NCI-H2081 treated with DMSO at 0.1 percent for 48 hours (cell line): ENCODE results near the gene KRT5.

Experiments used
- DNase-seq: peaks from one replicate; lab custom pipeline; 2025; lab: John Stamatoyannopoulos, UW

KRT5 gene

DNA sequence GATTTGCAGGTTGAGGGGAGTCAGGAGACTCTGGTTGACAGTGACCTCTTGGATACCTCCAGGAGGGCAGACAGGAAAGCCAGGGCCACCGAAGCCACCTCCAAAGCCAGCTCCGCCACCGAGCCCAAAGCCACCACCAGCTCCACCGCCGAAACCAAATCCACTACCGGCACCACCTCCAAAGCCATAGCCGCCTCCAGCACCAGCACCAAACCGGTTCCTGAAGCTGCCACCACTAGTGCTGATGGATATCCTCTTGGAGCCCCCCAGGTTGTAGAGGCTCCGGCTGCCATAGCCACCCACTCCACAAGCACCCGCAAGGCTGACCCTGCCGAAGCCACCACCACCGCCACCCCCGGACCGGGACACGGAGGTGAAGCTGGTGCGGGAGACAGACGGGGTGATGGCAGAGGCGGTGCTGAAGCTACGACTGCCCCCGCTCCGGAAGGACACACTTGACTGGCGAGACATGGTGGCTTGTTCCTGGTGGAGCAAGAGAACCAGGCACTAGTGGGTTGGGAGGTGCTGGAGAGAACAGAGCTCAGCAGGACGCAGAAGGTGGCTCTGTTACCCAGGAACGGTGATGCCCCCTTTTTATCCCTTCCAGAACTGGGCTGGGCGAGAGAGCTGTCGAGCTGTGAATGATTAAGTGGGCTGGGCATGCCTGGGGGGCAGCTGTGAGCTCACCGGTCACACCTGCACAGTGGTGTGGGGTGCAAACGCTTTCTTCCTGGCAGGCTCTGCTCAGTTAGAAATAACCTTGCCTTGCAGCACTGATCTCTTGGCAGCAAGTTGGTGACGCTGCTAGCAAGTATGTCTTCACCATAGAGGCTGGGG is at the start of gene KRT5:
Gene KRT5 (minus strand): TSS at position 569 of the 837 bp plus-strand sequence. CDS start 98 bp downstream, at position 471.
- no peak for DNase-seq

- no peak for DNase-seq
Observed at GRCh38 chr12:52568111-52568510, 47.9 kb upstream of the KRT5 start.

GRCh38 chr12:52566847-52567291 is 46.7 kb upstream of the KRT5 start:
- no peak for DNase-seq

GRCh38 chr12:52564582-52564981 is 44.4 kb upstream of the KRT5 start:
- DNase-seq, result no peak

DNA sequence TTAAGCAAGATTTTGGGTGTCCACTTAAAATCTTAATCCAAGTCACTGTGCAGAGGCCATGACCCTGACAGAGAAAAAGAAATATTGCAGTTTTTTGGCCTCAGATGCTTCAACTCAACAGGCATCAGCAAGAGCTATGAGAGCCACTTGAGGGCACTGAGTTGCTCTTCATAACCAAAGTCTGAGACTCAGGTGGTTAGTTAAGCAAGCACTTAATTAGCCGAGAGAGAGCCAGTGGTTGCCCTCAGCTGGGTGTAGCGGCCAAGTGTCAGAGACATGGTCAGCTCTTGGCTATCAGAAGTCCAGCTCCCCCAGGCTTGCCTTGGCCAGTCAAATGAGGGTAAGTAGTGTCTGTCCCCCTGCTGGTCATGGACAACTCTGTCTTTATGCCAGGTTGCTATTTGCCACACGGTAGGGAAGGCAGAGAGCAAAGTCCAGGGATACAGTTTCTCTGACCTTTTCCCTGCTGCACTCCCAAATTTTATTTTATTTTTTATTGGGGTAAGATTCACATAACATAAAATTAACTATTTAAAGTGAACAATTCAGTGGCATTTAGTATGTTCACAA is 41.8 kb upstream of the KRT5 start:
- no peak for DNase-seq

- DNase-seq, result no peak
Observed at GRCh38 chr12:52559979-52560378, 39.8 kb upstream of the KRT5 start.

DNA sequence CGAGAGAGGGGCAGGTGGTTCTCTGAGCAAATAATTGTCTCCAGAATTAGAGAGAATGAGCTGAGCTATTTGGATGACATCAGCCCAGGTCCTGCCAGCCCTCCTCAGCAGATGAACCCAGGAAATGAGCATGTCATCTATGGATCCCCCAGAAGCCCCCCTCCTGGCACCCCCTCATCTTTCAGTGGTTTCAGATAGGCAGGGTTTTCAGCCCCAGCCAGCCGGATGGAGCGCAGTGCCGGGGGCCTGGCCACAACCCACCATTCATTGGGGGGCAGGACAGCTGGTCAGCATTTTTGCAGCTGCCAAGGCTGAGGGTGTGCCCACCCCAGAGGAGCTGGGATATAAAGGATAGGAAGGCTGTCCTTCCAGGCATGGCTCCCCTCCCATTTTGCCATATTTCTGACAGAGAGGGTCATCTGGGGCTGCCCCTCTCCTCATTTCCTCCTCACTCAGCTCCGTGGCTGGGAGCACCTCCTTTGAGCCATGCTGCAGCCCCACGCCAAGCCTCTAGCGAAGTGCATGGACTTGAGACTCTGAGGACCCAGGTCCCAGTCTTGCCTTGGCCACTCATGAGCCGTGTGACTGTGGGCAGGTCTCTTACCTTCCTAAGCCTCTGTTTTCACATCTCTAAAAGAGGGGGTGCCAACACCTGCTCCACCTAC is 38.7 kb upstream of the KRT5 start:
- no peak for DNase-seq

GRCh38 chr12:52557476-52557875 is 37.3 kb upstream of the KRT5 start:
- DNase-seq, result no peak

DNA sequence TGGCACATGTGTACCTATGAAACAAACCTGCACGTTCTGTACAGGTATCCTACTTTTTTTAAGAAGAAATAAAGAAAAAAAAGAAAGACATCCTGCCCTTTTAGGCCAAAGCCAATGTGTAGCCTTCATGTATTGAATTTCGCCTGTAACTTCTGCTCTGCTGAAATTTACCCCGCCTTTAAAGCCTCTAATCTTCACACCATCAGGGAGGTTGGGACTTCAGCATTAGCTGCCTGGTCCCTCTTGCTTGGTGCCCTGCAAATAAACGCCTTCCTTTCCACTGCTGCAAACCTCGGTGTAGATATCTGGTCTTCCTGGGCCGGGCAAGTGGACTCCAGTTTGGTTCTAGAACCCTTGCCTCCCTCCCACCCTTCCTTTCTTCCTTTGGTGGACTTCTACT is 35.4 kb upstream of the KRT5 start:
- DNase-seq, result no peak

DNA sequence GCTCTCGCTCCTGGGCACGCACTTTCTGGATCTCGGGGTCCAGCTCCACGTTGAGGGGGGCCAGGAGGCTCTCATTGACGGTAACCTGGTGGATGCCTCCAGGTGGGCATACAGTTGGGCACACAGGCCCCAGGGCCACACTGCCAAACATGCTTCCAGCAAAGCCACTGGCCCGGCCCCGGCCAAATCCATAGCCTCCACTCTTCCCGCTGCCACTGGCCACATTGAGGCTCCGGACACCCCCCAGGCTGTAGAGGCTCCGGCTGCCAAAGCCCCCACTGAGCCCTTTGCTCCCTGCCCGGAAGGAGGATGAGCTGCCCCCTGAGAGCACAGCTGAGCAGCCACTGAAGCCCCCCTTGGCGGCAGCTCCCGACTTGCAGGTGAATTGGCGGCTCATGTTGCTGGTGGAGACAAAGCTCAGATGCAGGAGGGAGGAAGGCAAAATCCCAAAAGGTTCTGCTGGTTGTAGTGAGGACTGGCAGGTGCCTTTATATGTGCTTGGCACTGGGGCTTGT is 32.5 kb upstream of the KRT5 start, which contains the start of gene KRT71:
Gene KRT71 (minus strand): TSS at position 465 of the 515 bp plus-strand sequence. CDS start 68 bp downstream, at position 397.
- DNase-seq, result no peak

DNA sequence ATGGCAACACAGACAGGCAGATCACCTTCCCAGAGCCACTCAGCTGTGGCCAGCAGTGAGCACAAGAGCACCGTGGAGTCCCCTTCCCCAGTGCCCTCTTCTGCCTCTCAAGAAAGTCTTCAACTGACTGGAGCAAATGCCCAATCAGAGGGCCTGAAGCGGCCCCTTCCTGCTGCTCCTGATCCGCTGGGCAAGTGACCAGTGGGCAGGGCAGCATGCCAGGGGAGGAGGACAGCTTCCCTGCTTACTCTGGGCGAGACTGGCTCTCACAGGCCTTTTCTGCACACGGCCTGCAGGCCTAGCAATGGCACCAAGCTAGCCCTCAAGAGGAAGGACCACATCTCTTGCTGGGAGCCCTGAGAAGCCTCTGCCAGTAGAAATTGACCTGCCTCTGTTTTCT is 31.9 kb upstream of the KRT5 start:
- no peak for DNase-seq

DNA sequence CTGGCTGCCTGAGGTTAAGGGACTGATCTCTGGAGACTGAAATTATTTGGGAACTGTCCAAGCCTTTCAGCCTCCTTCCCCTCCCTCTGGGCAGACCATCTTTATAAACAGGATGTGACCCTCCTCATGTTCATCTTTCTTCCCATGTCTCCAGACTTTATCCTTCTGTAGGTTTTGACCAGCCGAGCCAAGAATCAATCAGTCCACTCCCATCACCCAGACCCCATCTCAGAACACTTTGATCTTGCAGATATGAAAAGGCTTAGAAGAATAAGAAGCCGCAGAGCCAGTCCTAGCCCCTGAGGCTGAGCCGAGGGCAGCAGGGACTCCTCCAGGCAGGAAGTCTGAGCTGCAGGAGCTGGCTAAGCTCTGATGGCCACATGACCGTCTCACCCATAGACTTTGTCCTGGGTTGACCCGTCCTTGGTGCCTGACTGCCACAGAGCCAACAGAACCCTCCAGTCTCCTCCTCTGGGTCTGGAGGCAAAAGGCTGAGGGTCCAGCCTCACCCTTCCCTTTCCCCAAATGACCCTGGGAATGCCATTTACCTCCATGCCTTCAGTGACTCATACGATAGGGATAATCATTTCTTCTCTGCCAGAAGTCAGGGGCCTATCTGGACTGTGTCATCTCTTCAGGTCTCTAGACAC is 31.1 kb upstream of the KRT5 start:
- DNase-seq, result no peak

DNA sequence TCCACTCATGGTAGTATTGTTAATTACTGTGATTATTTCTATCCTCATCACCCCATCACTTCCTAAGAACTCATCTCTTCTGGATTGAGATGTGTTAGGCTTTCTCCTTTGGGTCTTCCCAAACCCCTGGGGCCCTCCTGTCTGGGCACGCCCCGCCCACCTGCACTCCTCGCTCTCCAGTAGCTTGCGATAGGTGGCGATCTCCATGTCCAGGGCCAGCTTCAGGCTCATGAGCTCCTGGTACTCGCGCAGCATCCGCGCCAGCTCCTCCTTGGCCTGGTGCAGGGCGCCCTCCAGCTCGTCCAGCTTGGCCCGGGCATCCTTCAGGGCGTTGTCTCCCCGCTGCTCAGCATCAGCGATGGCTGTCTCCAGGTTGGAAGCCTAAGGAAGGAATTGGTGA is 25.9 kb upstream of the KRT5 start:
- no peak for DNase-seq

- no peak for DNase-seq
Observed at GRCh38 chr12:52543985-52544883, 24.0 kb upstream of the KRT5 start.

GRCh38 chr12:52542785-52543318 is 22.7 kb upstream of the KRT5 start:
- no peak for DNase-seq

- no peak for DNase-seq
Observed at GRCh38 chr12:52542157-52542556, 22.0 kb upstream of the KRT5 start.

GRCh38 chr12:52541709-52542108 is 21.5 kb upstream of the KRT5 start:
- DNase-seq, result no peak

GRCh38 chr12:52540531-52540930 is 20.3 kb upstream of the KRT5 start:
- DNase-seq, result no peak

DNA sequence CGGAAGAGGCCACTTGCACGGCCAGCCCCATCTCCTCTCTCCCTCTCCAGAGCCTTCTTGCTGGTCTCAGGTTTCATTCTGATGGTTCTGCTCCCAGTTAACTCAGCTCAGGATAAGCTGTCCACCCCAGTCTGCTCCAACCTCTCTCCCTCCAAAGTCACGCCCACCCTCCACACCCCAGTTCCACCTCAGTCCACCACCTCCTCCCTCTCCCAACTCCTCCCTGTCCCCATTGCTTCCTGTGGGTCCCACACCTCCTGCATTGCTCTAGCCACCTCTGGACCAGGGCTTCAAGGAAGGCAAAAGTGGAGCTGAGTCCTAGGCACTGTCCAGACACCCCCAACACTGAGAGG is 19.6 kb upstream of the KRT5 start:
- no peak for DNase-seq

- DNase-seq, result no peak
Observed at GRCh38 chr12:52539083-52539820, 19.1 kb upstream of the KRT5 start.
